ENCODE results near the gene ING5. TPM values are rescaled to one million over a fixed set of nuclear protein-coding genes. Genes with fewer than 3 reads are reported as not detected.

The ING5 gene
- polyA plus RNA-seq, 3 donors, result 6.5 to 29.5 (median 6.6) TPM

- no peaks in the 10 kb centered on the region for H3K9me3 Mint-ChIP-seq
- H3K4me3 ChIP-seq (replicated peaks in 1 of 3; ENCODE audit: low read depth in 2 of 3, low read length in 3 of 3), result no peak overlapping the region
- H2AFZ ChIP-seq (ENCODE audit: insufficient read depth, low read depth, low read length, poor library complexity, severe bottlenecking), result no peak overlapping the region
- H3K27ac ChIP-seq (ENCODE audit: low read depth in 1 of 2, low read length in 2 of 2), result no peak overlapping the region
- TF ChIP-seq, protein P1, sequence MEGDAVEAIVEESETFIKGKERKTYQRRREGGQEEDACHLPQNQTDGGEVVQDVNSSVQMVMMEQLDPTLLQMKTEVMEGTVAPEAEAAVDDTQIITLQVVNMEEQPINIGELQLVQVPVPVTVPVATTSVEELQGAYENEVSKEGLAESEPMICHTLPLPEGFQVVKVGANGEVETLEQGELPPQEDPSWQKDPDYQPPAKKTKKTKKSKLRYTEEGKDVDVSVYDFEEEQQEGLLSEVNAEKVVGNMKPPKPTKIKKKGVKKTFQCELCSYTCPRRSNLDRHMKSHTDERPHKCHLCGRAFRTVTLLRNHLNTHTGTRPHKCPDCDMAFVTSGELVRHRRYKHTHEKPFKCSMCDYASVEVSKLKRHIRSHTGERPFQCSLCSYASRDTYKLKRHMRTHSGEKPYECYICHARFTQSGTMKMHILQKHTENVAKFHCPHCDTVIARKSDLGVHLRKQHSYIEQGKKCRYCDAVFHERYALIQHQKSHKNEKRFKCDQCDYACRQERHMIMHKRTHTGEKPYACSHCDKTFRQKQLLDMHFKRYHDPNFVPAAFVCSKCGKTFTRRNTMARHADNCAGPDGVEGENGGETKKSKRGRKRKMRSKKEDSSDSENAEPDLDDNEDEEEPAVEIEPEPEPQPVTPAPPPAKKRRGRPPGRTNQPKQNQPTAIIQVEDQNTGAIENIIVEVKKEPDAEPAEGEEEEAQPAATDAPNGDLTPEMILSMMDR (IDR thresholded peaks at IDR 0.05), result no peak
- WGBS (ENCODE audit: insufficient coverage), result 97% methylated on average over 12 of the region's 12 CpGs
- no peak for DNase-seq
- H3K27me3 ChIP-seq (ENCODE audit: control insufficient read depth in 2 of 2, insufficient read depth in 2 of 2, low read length in 2 of 2), result no peaks in the 10 kb centered on the region
- no peaks in the 10 kb centered on the region for H3K4me1 ChIP-seq (ENCODE audit: control insufficient read depth in 1 of 2, insufficient read depth in 2 of 2, low read length in 2 of 2)
- H3K27ac Mint-ChIP-seq, result no peak overlapping the region
- H3K79me2 ChIP-seq (ENCODE audit: insufficient read depth, low read length), result no peaks in the 10 kb centered on the region
- peaks cover 5% of the 10 kb centered on the region for H3K4me1 Mint-ChIP-seq
- H4K20me1 ChIP-seq (ENCODE audit: insufficient read depth, low read length), result no peaks in the 10 kb centered on the region
- no peaks in the 10 kb centered on the region for H3K9me3 ChIP-seq (replicated peaks in 1 of 2; ENCODE audit: control insufficient read depth in 1 of 2, insufficient read depth in 1 of 2, low read length in 2 of 2)
- H3K36me3 Mint-ChIP-seq, result no peaks in the 10 kb centered on the region
- no peak overlapping the region for H3K4me2 ChIP-seq (replicated peaks; ENCODE audit: extremely low read depth, low read length, poor library complexity, severe bottlenecking)
- no peak overlapping the region for H3K4me3 Mint-ChIP-seq
- intact Hi-C loops (cut with micrococcal nuclease), result no loop called here
- H3K9ac ChIP-seq (ENCODE audit: insufficient read depth, low read length, poor library complexity, severe bottlenecking), result no peak overlapping the region
- no peaks in the 10 kb centered on the region for H3K36me3 ChIP-seq (replicated peaks in 1 of 2; ENCODE audit: control insufficient read depth in 1 of 2, insufficient read depth in 2 of 2, low read length in 2 of 2)
- H3K27me3 Mint-ChIP-seq (ENCODE audit: low read depth in 3 of 3), result peaks cover 6 to 21% (median 7%) of the 10 kb centered on the region in 3 donors
These were observed 69.1 kb downstream of the ING5 start for GRCh38 chr2:241770936-241771285.

DNA sequence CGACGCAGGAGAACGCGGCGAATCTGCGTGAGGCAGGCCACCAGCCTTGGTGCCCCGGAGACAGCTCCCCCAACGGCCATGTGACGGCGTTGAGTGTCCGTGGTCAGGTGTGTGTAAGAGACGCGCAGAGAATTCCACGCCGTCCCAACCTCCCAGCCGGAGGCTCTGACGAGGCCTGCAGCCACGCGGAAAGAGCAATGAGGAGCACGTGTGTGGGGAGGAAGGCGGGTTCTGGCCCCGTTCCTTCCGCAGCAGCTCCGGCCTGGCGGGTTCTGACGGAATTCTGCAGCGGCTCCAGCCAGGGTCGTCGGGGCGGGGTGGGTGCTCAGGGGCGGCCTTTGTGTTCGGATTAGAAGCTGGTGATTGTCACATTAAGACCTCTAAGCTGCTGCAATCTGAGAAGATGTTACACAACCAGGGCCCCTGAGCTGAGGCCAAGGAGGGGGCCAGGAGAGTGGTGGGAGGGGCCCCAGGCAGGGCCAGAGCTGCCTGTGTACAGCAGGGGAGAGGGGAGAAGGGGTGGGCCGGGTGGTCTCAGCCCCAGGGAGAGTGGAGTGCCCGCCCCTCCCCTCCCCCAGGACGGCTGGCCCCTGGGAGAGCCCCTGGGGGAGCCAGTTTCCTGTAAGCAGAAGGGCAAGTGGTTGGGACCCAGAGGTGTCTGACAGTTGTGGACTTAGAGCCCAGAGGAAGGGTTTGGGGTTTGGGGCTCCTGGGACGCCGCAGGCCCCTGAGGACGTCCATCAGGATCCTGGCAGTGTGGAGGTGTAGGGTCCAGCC, 69.6 kb downstream of the ING5 start:
- no peaks in the 10 kb centered on the region for H3K9me3 Mint-ChIP-seq
- Histone ChIP-seq H3K4me3 (replicated peaks in 1 of 3; ENCODE audit: low read depth in 2 of 3, low read length in 3 of 3) (no peak overlapping the region), H3K27ac (ENCODE audit: low read depth in 1 of 2, low read length in 2 of 2) (no peak overlapping the region), H3K27me3 (ENCODE audit: control insufficient read depth in 2 of 2, insufficient read depth in 2 of 2, low read length in 2 of 2) (no peaks in the 10 kb centered on the region), H3K9me3 (replicated peaks in 1 of 2; ENCODE audit: control insufficient read depth in 1 of 2, insufficient read depth in 1 of 2, low read length in 2 of 2) (no peaks in the 10 kb centered on the region), H3K4me1 (ENCODE audit: control insufficient read depth in 1 of 2, insufficient read depth in 2 of 2, low read length in 2 of 2) (no peaks in the 10 kb centered on the region), H2AFZ (ENCODE audit: insufficient read depth, low read depth, low read length, poor library complexity, severe bottlenecking) (no peak overlapping the region), H3K36me3 (replicated peaks in 1 of 2; ENCODE audit: control insufficient read depth in 1 of 2, insufficient read depth in 2 of 2, low read length in 2 of 2) (no peaks in the 10 kb centered on the region), H3K4me2 (replicated peaks; ENCODE audit: extremely low read depth, low read length, poor library complexity, severe bottlenecking) (no peak overlapping the region), H3K79me2 (ENCODE audit: insufficient read depth, low read length) (no peaks in the 10 kb centered on the region), H3K9ac (ENCODE audit: insufficient read depth, low read length, poor library complexity, severe bottlenecking) (no peak overlapping the region), H4K20me1 (ENCODE audit: insufficient read depth, low read length) (no peaks in the 10 kb centered on the region)
- intact Hi-C loops (cut with micrococcal nuclease), result no loop called here
- H3K4me1 Mint-ChIP-seq, result peaks cover 5% of the 10 kb centered on the region
- H3K27me3 Mint-ChIP-seq (ENCODE audit: low read depth in 3 of 3), result peaks cover 6 to 21% (median 7%) of the 10 kb centered on the region in 3 donors
- TF ChIP-seq, protein P1 (IDR thresholded peaks at IDR 0.05), result no peak
- 71% methylated on average over 33 of the region's 38 CpGs for WGBS (ENCODE audit: insufficient coverage)
- H3K36me3 Mint-ChIP-seq, result no peaks in the 10 kb centered on the region
- peak overlapping the region in 2 of 7 donors; percentile 19 to 59 for H3K27ac Mint-ChIP-seq
- H3K4me3 Mint-ChIP-seq, result no peak overlapping the region
- DNase-seq, result no peak
